HepG2 (cell line): Measurements from ENCODE around the gene EMILIN1. TPM values are rescaled to one million over a fixed set of nuclear protein-coding genes. Genes with fewer than 3 reads are reported as not detected.

Source experiments
- ARNT2 ChIP-seq: sonication (generic); formaldehyde crosslinking; IDR thresholded peaks from 2 replicates; pipeline ENCODE4 v1.8.0; 2022; ENCODE audit warnings: mild to moderate bottlenecking, low read depth, missing genetic modification reagents, moderate library complexity
- FOXA3 ChIP-seq: IDR thresholded peaks from 2 replicates; pipeline ENCODE4 v1.6.1; 2016; ENCODE audit warnings: missing genetic modification reagents, missing compliant biosample characterization
- ISX ChIP-seq: sonication (generic); formaldehyde crosslinking; conservative IDR thresholded peaks from 2 replicates; pipeline ENCODE4 v1.5.0; 2020; ENCODE audit warnings: missing genetic modification reagents
- MAFG ChIP-seq: sonication (generic); formaldehyde crosslinking; IDR thresholded peaks from 2 replicates; pipeline ENCODE4 v1.5.1; 2020; ENCODE audit warnings: mild to moderate bottlenecking, missing genetic modification reagents
- PITX1 ChIP-seq: sonication (generic); formaldehyde crosslinking; IDR thresholded peaks from 2 replicates; pipeline ENCODE4 v1.5.1; 2020; ENCODE audit warnings: mild to moderate bottlenecking, missing genetic modification reagents
- SALL2 ChIP-seq: sonication (generic); formaldehyde crosslinking; IDR thresholded peaks from 2 replicates; pipeline ENCODE4 v1.8.1; 2023; ENCODE audit warnings: mild to moderate bottlenecking, missing genetic modification reagents, inconsistent platforms
- TBP ChIP-seq: sonication (generic); formaldehyde crosslinking; IDR thresholded peaks from 2 replicates; pipeline ENCODE4 v1.5.0; 2020; ENCODE audit warnings: missing genetic modification reagents
- TCF12 ChIP-seq, 2 experiments: fragments of 450-650 bp in 1 of 2; sonication (generic) in 1 of 2; formaldehyde crosslinking in 1 of 2; IDR thresholded peaks; 2 replicates each; pipeline versions ENCODE4 v1.6.1 to v1.8.0; 2017 to 2022; ENCODE audit warnings: antibody characterized with exemption in 1 of 2, mild to moderate bottlenecking in 1 of 2, missing genetic modification reagents in 1 of 2, moderate library complexity in 1 of 2
- ZBTB20 ChIP-seq: sonication (generic); formaldehyde crosslinking; IDR thresholded peaks from 2 replicates; pipeline ENCODE4 v1.8.1; 2023; ENCODE audit warnings: missing genetic modification reagents, low read depth, mild to moderate bottlenecking, borderline replicate concordance
- ZNF235 ChIP-seq: sonication (generic); formaldehyde crosslinking; IDR thresholded peaks from 2 replicates; pipeline ENCODE4 v1.8.1; 2023; ENCODE audit warnings: mild to moderate bottlenecking, missing genetic modification reagents, borderline replicate concordance
- ZNF296 ChIP-seq: sonication (generic); formaldehyde crosslinking; conservative IDR thresholded peaks from 2 replicates; pipeline ENCODE4 v1.5.0; 2020; ENCODE audit warnings: mild to moderate bottlenecking, missing genetic modification reagents
- ZNF468 ChIP-seq: sonication (generic); formaldehyde crosslinking; IDR thresholded peaks from 2 replicates; pipeline ENCODE4 v1.8.0; 2022; ENCODE audit warnings: mild to moderate bottlenecking, moderate library complexity, missing genetic modification reagents
- ZNF629 ChIP-seq: sonication (generic); formaldehyde crosslinking; conservative IDR thresholded peaks from 2 replicates; pipeline ENCODE4 v1.5.0; 2020; ENCODE audit warnings: missing genetic modification reagents
- ZNF652 ChIP-seq: IDR thresholded peaks from 2 replicates; pipeline ENCODE4 v1.6.1; 2016; ENCODE audit warnings: low read depth, borderline replicate concordance
- ZNF7 ChIP-seq: IDR thresholded peaks from 2 replicates; pipeline ENCODE4 v1.6.1; 2016; ENCODE audit warnings: missing biosample characterization, missing genetic modification reagents
- ZNF709 ChIP-seq: sonication (generic); formaldehyde crosslinking; IDR thresholded peaks from 2 replicates; pipeline ENCODE4 v1.5.0; 2020; ENCODE audit warnings: mild to moderate bottlenecking, missing genetic modification reagents
- polyA plus RNA-seq, 8 experiments: library from polyadenylated mRNA; depleted of rRNA in 3 of 8; stranded (reverse) in 7 of 8; unstranded in 1 of 8; fragments of >200 nt; fragmentation: Illumina TruSeq in 4 of 8; extraction: Trizol in 4 of 8; gene quantifications; 2 replicates each; pipeline versions ENCODE4 v1.2.1 to v1.2.3, GENCODE V29; 2011 to 2016; ENCODE audit warnings: low read depth in 4 of 8, missing spikeins in 1 of 8, mixed read lengths in 1 of 8; ENCODE audit not compliant: insufficient read depth in 1 of 8
- total RNA-seq, 5 experiments: library from RNA; depleted of rRNA; stranded (reverse); fragments of >200 nt; fragmentation: Illumina TruSeq; extraction: Trizol; gene quantifications; 2 replicates each; pipeline ENCODE4 v1.2.3, GENCODE V29; 2016; ENCODE audit warnings: low read depth in 1 of 5
- TF ChIP-seq, protein P1 (sequence below): sonication (generic); formaldehyde crosslinking; IDR thresholded peaks from 2 replicates; pipeline ENCODE4 v1.8.1; 2022; ENCODE audit warnings: mild to moderate bottlenecking, missing genetic modification reagents
- TF ChIP-seq, protein P2 (sequence below): IDR thresholded peaks from 2 replicates; pipeline ENCODE4 v1.6.1; 2016; ENCODE audit warnings: missing compliant biosample characterization, missing genetic modification reagents, borderline replicate concordance
- TF ChIP-seq, protein P3 (sequence below): sonication (generic); formaldehyde crosslinking; IDR thresholded peaks from 2 replicates; pipeline ENCODE4 v1.8.1; 2023; ENCODE audit warnings: missing genetic modification reagents, mild to moderate bottlenecking, borderline replicate concordance
- TF ChIP-seq, protein P4 (sequence below): IDR thresholded peaks from 2 replicates; pipeline ENCODE4 v1.6.1; 2016; ENCODE audit warnings: low read depth, borderline replicate concordance
- TF ChIP-seq, protein P5 (sequence below): sonication (generic); formaldehyde crosslinking; IDR thresholded peaks from 2 replicates; pipeline ENCODE4 v1.4.0; 2020; ENCODE audit warnings: missing genetic modification reagents
- TF ChIP-seq, protein P6 (sequence below): sonication (generic); formaldehyde crosslinking; conservative IDR thresholded peaks from 2 replicates; pipeline ENCODE4 v1.4.0; 2020; ENCODE audit warnings: mild to moderate bottlenecking, missing genetic modification reagents, moderate library complexity

EMILIN1 gene
- total and polyA plus RNA-seq, 2 of the 13 experiments (the other 11 are each of a cell fraction or from before 2014, with no cell fraction given) = 8.1 to 9.7 TPM

DNA sequence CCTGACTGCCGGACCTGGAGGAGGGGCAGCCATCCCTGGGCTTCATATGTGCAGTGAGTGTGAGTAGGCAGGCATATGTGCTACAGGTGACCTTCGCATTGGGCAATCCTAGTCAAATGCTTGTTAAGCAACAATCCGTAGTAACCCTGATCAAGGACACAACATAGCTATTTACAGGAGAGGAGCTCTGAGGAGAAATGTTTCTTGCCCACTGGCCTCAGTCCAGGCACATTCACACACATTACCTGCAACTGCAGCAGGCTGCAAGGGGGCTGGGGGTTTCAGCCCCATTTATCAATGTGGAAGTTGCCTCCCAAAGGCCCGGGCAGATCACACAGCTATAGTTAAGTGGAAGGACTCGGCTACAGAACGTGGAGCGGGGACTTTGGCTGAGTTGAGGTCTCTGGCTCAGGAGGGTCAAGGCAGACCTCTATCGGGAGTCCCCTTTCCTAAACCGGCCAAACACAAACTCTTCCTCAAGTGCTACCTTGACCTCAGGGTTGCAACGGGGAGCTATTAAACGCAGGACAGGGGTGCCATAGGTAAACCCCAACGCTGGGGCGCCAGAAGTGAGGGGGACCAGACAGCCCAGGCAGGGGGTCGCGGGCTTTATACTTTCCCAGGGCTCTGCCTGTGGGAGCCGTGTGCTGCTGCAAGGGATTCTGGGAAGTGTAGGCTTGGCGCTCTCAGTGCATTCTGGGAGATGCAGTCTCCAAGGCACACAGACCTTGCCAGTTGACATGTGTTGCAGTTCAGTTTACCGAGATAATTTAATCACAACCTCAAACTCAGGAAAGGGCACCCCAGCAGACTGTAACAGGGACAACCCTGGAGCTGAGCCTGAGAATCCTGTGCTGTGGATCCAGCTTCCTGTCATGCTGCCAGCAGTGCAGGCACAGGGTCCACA, 17.6 kb downstream of the EMILIN1 start (continued):
- TF ChIP-seq, protein P1, sequence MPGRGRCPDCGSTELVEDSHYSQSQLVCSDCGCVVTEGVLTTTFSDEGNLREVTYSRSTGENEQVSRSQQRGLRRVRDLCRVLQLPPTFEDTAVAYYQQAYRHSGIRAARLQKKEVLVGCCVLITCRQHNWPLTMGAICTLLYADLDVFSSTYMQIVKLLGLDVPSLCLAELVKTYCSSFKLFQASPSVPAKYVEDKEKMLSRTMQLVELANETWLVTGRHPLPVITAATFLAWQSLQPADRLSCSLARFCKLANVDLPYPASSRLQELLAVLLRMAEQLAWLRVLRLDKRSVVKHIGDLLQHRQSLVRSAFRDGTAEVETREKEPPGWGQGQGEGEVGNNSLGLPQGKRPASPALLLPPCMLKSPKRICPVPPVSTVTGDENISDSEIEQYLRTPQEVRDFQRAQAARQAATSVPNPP = peak; percentile 91
- TF ChIP-seq, protein P2, sequence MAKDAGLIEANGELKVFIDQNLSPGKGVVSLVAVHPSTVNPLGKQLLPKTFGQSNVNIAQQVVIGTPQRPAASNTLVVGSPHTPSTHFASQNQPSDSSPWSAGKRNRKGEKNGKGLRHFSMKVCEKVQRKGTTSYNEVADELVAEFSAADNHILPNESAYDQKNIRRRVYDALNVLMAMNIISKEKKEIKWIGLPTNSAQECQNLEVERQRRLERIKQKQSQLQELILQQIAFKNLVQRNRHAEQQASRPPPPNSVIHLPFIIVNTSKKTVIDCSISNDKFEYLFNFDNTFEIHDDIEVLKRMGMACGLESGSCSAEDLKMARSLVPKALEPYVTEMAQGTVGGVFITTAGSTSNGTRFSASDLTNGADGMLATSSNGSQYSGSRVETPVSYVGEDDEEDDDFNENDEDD (CRISPR knock-in tag) = peak; percentile 67; the same call in 1 of the 2 replicates
- TF ChIP-seq SALL2 (CRISPR knock-in tag) (peak; percentile 80), ZNF468 (CRISPR knock-in tag) (0 out of 2 replicates have a peak, but pooled peaks have one; percentile 67), ZNF652 (peak; percentile 22; the same call in 1 of the 2 replicates), ZNF709 (CRISPR knock-in tag) (peak; percentile 88; the same call in 1 of the 2 replicates), ZNF7 (CRISPR knock-in tag) (0 out of 2 replicates have a peak, but pooled peaks have one; percentile 8), ZBTB20 (peak; percentile 86; the same call in 1 of the 2 replicates), ZNF235 (CRISPR knock-in tag) (no peak), ZNF629 (peak; percentile 94), TBP (peak; percentile 73; the same call in 1 of the 2 replicates), ISX (CRISPR knock-in tag) (0 out of 2 replicates have a peak, but pooled peaks have one; percentile 79), MAFG (no peak), TCF12 (IDR thresholded peaks at IDR 0.05) (no peak), TCF12 (CRISPR knock-in tag; IDR thresholded peaks at IDR 0.05) (peak; percentile 65; the same call in 1 of the 2 replicates), ARNT2 (peak; percentile 79), PITX1 (peak; percentile 86), FOXA3 (CRISPR knock-in tag) (peak; percentile 97), ZNF296 (CRISPR knock-in tag) (0 out of 2 replicates have a peak, but pooled peaks have one; percentile 71)
- TF ChIP-seq, protein P3, sequence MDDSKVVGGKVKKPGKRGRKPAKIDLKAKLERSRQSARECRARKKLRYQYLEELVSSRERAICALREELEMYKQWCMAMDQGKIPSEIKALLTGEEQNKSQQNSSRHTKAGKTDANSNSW (CRISPR knock-in tag) = no peak
- TF ChIP-seq, protein P4, sequence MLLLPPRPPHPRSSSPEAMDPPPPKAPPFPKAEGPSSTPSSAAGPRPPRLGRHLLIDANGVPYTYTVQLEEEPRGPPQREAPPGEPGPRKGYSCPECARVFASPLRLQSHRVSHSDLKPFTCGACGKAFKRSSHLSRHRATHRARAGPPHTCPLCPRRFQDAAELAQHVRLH (CRISPR knock-in tag) = peak; percentile 94; the same call in 1 of the 2 replicates
- TF ChIP-seq, protein P5, sequence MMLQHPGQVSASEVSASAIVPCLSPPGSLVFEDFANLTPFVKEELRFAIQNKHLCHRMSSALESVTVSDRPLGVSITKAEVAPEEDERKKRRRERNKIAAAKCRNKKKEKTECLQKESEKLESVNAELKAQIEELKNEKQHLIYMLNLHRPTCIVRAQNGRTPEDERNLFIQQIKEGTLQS (CRISPR knock-in tag) = no peak; the same call in 1 of the 2 replicates
- TF ChIP-seq, protein P6, sequence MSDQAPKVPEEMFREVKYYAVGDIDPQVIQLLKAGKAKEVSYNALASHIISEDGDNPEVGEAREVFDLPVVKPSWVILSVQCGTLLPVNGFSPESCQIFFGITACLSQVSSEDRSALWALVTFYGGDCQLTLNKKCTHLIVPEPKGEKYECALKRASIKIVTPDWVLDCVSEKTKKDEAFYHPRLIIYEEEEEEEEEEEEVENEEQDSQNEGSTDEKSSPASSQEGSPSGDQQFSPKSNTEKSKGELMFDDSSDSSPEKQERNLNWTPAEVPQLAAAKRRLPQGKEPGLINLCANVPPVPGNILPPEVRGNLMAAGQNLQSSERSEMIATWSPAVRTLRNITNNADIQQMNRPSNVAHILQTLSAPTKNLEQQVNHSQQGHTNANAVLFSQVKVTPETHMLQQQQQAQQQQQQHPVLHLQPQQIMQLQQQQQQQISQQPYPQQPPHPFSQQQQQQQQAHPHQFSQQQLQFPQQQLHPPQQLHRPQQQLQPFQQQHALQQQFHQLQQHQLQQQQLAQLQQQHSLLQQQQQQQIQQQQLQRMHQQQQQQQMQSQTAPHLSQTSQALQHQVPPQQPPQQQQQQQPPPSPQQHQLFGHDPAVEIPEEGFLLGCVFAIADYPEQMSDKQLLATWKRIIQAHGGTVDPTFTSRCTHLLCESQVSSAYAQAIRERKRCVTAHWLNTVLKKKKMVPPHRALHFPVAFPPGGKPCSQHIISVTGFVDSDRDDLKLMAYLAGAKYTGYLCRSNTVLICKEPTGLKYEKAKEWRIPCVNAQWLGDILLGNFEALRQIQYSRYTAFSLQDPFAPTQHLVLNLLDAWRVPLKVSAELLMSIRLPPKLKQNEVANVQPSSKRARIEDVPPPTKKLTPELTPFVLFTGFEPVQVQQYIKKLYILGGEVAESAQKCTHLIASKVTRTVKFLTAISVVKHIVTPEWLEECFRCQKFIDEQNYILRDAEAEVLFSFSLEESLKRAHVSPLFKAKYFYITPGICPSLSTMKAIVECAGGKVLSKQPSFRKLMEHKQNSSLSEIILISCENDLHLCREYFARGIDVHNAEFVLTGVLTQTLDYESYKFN = peak; percentile 95
